ENCODE measurements around the gene SETD2. TPM values are rescaled to one million over a fixed set of nuclear protein-coding genes. Genes with fewer than 3 reads are reported as not detected.

Gene SETD2
- total RNA-seq, 1 experiment from 2014 or later: 60.8 TPM

DNA sequence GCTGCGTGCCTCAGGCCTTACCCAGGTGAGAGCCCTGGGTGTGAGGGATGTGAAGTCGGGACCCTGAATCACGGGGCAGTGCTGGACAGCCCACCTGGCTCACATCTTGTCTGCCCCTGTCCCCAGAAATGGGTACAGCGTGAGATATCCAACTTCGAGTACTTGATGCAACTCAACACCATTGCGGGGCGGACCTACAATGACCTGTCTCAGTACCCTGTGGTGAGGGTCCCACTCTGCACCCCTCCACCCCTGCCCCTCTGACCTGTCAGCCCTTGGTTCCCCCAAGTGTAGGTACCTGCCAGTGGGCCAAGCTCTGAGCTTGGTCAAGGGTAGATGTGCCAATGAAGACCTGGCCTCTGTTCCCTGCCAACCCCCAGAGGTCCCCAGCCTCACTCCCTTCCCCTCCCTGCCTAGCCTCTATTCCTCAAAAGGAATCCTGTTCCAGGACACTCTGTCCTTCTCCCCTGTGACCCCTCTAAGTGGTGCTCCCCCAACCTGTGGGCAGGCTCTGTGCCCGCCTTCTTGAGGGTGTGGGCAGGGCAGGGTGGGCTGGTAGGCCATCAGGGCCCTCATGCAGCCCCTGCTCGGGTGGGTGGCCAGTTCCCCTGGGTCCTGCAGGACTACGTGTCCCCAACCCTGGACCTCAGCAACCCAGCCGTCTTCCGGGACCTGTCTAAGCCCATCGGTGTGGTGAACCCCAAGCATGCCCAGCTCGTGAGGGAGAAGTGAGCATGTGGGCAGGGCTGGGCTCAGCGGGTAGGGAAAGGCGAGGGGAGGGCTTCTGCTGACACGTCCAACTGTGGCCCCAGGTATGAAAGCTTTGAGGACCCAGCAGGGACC, 159.3 kb downstream of the SETD2 start:
- peak overlapping the region in 1 of 3 experiments; percentile 67; a peak in 2 of 7 replicates for H3K27ac Mint-ChIP-seq
- Histone ChIP-seq H2AFZ (ENCODE audit: low read length) (no peak overlapping the region), H4K8ac (replicated peaks; ENCODE audit: insufficient read length, low read depth, low read length) (no peak overlapping the region), H2BK20ac (ENCODE audit: low read depth, low read length, poor library complexity, severe bottlenecking) (no peak overlapping the region), H3K27ac (ENCODE audit: insufficient read length, low read depth, low read length) (no peak overlapping the region), H2BK5ac (ENCODE audit: insufficient read length, low read length) (no peak overlapping the region), H3K4ac (ENCODE audit: low read depth, low read length) (no peak overlapping the region), H2AK5ac (ENCODE audit: insufficient read length, low read length) (no peak overlapping the region), H3K27me3 (ENCODE audit: insufficient read depth, low read length) (no peaks in the 10 kb centered on the region), H3T11ph (ENCODE audit: low read length) (no peak overlapping the region), H3K9me3 (ENCODE audit: control insufficient read depth, low read depth, low read length) (no peaks in the 10 kb centered on the region), H3K9ac (ENCODE audit: extremely low read depth, insufficient read length, low read length) (no peak overlapping the region), H3K18ac (ENCODE audit: insufficient read length, low read depth, low read length) (no peak overlapping the region), H2BK15ac (ENCODE audit: low read depth, low read length) (no peak overlapping the region), H2BK12ac (ENCODE audit: insufficient read length, low read depth, low read length) (no peak overlapping the region), H3K4me1 (ENCODE audit: insufficient read depth, low read length) (no peaks in the 10 kb centered on the region), H4K20me1 (ENCODE audit: control insufficient read depth, insufficient read depth, insufficient read length) (no peaks in the 10 kb centered on the region), H3K14ac (ENCODE audit: insufficient read depth, low read length) (no peak overlapping the region), H3K4me2 (ENCODE audit: insufficient read depth, insufficient read length, low read length) (no peak overlapping the region), H3K79me2 (ENCODE audit: insufficient read depth, low read length) (no peaks in the 10 kb centered on the region), H3K56ac (ENCODE audit: insufficient read length, low read depth, low read length) (no peak overlapping the region), H3K79me1 (ENCODE audit: insufficient read depth, low read depth, low read length, poor library complexity, severe bottlenecking) (no peaks in the 10 kb centered on the region), H3K23ac (ENCODE audit: insufficient read length, low read depth, low read length) (no peak overlapping the region), H2BK120ac (ENCODE audit: low read depth, low read length, poor library complexity, severe bottlenecking) (no peak overlapping the region), H4K91ac (ENCODE audit: insufficient read length, low read depth, low read length) (no peak overlapping the region), H3K23me2 (ENCODE audit: insufficient read length, low read depth, low read length, poor library complexity, severe bottlenecking) (peaks cover 4% of the 10 kb centered on the region), H4K5ac (ENCODE audit: insufficient read length, low read depth, low read length) (no peak overlapping the region)
- H3K9me3 Mint-ChIP-seq: no peaks in the 10 kb centered on the region; a peak in 1 of 5 replicates
- WGBS (ENCODE audit: extremely low coverage, insufficient read length, low lambda C conversion rate): no CpG with 5 or more reads among the region's 17 CpGs
- H3K4me3 Mint-ChIP-seq: no peak overlapping the region
- TF ChIP-seq, protein P1, sequence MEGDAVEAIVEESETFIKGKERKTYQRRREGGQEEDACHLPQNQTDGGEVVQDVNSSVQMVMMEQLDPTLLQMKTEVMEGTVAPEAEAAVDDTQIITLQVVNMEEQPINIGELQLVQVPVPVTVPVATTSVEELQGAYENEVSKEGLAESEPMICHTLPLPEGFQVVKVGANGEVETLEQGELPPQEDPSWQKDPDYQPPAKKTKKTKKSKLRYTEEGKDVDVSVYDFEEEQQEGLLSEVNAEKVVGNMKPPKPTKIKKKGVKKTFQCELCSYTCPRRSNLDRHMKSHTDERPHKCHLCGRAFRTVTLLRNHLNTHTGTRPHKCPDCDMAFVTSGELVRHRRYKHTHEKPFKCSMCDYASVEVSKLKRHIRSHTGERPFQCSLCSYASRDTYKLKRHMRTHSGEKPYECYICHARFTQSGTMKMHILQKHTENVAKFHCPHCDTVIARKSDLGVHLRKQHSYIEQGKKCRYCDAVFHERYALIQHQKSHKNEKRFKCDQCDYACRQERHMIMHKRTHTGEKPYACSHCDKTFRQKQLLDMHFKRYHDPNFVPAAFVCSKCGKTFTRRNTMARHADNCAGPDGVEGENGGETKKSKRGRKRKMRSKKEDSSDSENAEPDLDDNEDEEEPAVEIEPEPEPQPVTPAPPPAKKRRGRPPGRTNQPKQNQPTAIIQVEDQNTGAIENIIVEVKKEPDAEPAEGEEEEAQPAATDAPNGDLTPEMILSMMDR (conservative IDR thresholded peaks at IDR 0.05): no peak
- peaks cover 29 to 48% (median 44%) of the 10 kb centered on the region in 3 experiments for H3K36me3 Mint-ChIP-seq (ENCODE audit: insufficient read depth in 1 of 3, low read depth in 3 of 3)
- H3K4me1 Mint-ChIP-seq: peaks cover 3 to 7% of the 10 kb centered on the region in 2 experiments; a peak in 3 of 4 replicates
- no peaks in the 10 kb centered on the region for H3K27me3 Mint-ChIP-seq (ENCODE audit: low read depth)
- no peak for DNase-seq

Data from H9 (cell line).